ENCODE data around the gene HDAC1. TPM values are rescaled to one million over a fixed set of nuclear protein-coding genes. Genes with fewer than 3 reads are reported as not detected.

The HDAC1 gene
- total and polyA plus RNA-seq, 4 donors, result 32.1 to 58.1 (median 45.2) TPM

GRCh38 chr1:32367912-32368635 is 76.2 kb downstream of the HDAC1 start:
- H3K27ac ChIP-seq (ENCODE audit: low read depth in 1 of 2, low read length in 2 of 2), result no peak overlapping the region
- no peak overlapping the region for H3K4me3 ChIP-seq (ENCODE audit: low read depth in 1 of 3, low read length in 3 of 3)
- no peak for TF ChIP-seq JUND (IDR thresholded peaks at IDR 0.05)
- TF ChIP-seq ATF3 (IDR thresholded peaks at IDR 0.05), result no peak
- TF ChIP-seq NR2F2 (IDR thresholded peaks at IDR 0.05), result no peak
- no peak for TF ChIP-seq MAX (IDR thresholded peaks at IDR 0.05)
- no peak for TF ChIP-seq RAD21 (IDR thresholded peaks at IDR 0.05)
- TF ChIP-seq REST (IDR thresholded peaks at IDR 0.05), result no peak
- no peak for TF ChIP-seq HNF4G (IDR thresholded peaks at IDR 0.05)
- no peak for TF ChIP-seq ZBTB33 (IDR thresholded peaks at IDR 0.05)
- TF ChIP-seq YY1 (IDR thresholded peaks at IDR 0.05), result no peak
- no peak for TF ChIP-seq FOXA2 (IDR thresholded peaks at IDR 0.05)
- no peak for TF ChIP-seq EGR1 (IDR thresholded peaks at IDR 0.05; ENCODE audit: low read depth in 2 of 2)
- TF ChIP-seq TAF1 (conservative IDR thresholded peaks at IDR 0.05), result no peak
- no peak for TF ChIP-seq GABPA (IDR thresholded peaks at IDR 0.05 in 1 of 2, conservative IDR thresholded peaks at IDR 0.05 in 1 of 2)
- no peak for TF ChIP-seq SP1 (IDR thresholded peaks at IDR 0.05)
- no peak for TF ChIP-seq FOXA1 (IDR thresholded peaks at IDR 0.05)
- no peak for TF ChIP-seq CTCF (IDR thresholded peaks at IDR 0.05; ENCODE audit: low read depth, low read length, missing input control)
- TF ChIP-seq HNF4A (conservative IDR thresholded peaks at IDR 0.05), result no peak
- no peak for TF ChIP-seq RXRA (IDR thresholded peaks at IDR 0.05)
- H3K9me3 ChIP-seq (ENCODE audit: control insufficient read depth in 4 of 4, low read length in 3 of 4), result no peaks in the 10 kb centered on the region
- no peaks in the 10 kb centered on the region for H3K4me1 ChIP-seq (ENCODE audit: control insufficient read depth in 4 of 4, insufficient read depth in 4 of 4, low read length in 3 of 4)
- no peaks in the 10 kb centered on the region for H3K27me3 ChIP-seq (ENCODE audit: control insufficient read depth in 4 of 4, insufficient read depth in 4 of 4, low read length in 3 of 4)
- WGBS, result 95% methylated on average over 7 of the region's 7 CpGs
- H3K9ac ChIP-seq (ENCODE audit: low read depth in 1 of 2, low read length in 2 of 2), result no peak overlapping the region
- H3K36me3 ChIP-seq (ENCODE audit: control insufficient read depth in 4 of 4, insufficient read depth in 3 of 4, low read depth in 1 of 4, low read length in 3 of 4), result peaks cover 12 to 65% (median 49%) of the 10 kb centered on the region in 4 donors
- DNase-seq (ENCODE audit: low spot score), result no peak

Data from liver (tissue), 9 donors.